Measurements from ENCODE around the gene ZFP92.

DNA sequence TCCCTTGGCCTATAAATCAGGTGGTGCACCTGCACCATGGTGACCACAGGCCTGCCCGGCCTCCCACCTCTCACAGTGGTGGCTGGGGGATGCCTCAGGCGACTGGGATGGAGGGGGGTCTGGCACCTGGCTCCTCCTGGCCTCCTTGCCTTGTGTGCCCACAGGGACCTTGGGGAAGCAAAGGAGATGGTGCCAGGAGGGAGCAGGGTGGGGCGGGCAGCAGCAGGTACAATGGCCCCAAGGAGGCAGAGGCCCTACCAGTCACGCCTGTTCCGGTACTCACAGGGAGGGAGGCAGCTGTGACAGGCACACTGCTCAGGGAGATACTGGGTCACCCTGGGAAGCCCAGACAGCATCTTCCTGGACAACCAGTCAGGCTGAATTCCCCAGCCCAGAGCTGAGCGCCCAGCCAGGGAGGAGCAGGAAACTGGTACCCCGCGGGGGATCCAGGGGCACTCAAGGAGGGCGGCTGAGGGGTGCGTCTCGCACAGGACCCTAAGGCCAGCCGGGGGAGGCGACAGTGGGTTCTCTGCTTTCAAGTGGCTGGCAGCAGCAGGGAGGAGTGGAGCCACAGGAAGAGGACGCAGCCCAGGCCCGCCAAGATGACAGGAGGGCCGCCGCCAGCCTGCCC lies 35.8 kb downstream of the ZFP92 start:
- TF ChIP-seq CTCF (IDR thresholded peaks at IDR 0.05) (no peak), POLR2A (IDR thresholded peaks at IDR 0.05) (no peak), EP300 (IDR thresholded peaks at IDR 0.05) (no peak), POLR2AphosphoS5 (IDR thresholded peaks at IDR 0.05) (no peak)

Data from gastroesophageal sphincter (tissue), 3 donors.